A549 (cell line): Measurements from ENCODE around the gene PLEKHB1.

Experiments
- CBX8 ChIP-seq: fragments of 200-600 bp; sonication (generic); IDR thresholded peaks from 2 replicates; pipeline ENCODE4 v1.6.1; 2016
- CHD2 ChIP-seq: fragments of 150-350 bp; IDR thresholded peaks from 2 replicates; pipeline ENCODE4 v1.6.1; 2014; ENCODE audit warnings: low read length; ENCODE audit not compliant: partially characterized antibody
- CTCF ChIP-seq: fragments of >200 bp; sonication (Bioruptor Twin); formaldehyde crosslinking; IDR thresholded peaks from 3 replicates; pipeline ENCODE4 v1.5.1; 2016
- EP300 ChIP-seq, 2 experiments: fragments of >200 bp; sonication (Bioruptor Twin); formaldehyde crosslinking; IDR thresholded peaks; 2 replicates in 1 of 2; 3 replicates in 1 of 2; pipeline ENCODE4 v1.6.1; 2016 to 2017
- GATA3 ChIP-seq: IDR thresholded peaks from 2 replicates; pipeline ENCODE4 v1.6.1; 2012; ENCODE audit warnings: borderline replicate concordance
- HOXA7 ChIP-seq: fragments of 250-450 bp; sonication (Bioruptor Pico); IDR thresholded peaks from 2 replicates; pipeline ENCODE4 v1.5.0; 2020; ENCODE audit warnings: mild to moderate bottlenecking, moderate library complexity
- POLR2A ChIP-seq: IDR thresholded peaks from 2 replicates; pipeline ENCODE4 v1.6.1; 2012; ENCODE audit warnings: mild to moderate bottlenecking, low read length
- RAD21 ChIP-seq, 2 experiments: fragments of >200 bp in 1 of 2; sonication (Bioruptor Twin) in 1 of 2; formaldehyde crosslinking in 1 of 2; IDR thresholded peaks in 1 of 2; conservative IDR thresholded peaks in 1 of 2; 2 replicates in 1 of 2; 3 replicates in 1 of 2; pipeline ENCODE4 v1.6.1; 2012 to 2018; ENCODE audit warnings: inconsistent platforms in 1 of 2
- RNF2 ChIP-seq: fragments of 200-600 bp; sonication (generic); IDR thresholded peaks from 2 replicates; pipeline ENCODE4 v1.6.1; 2016; ENCODE audit warnings: low read depth, mild to moderate bottlenecking, antibody characterized with exemption, moderate library complexity, borderline replicate concordance
- TFCP2L1 ChIP-seq: fragments of 250-450 bp; sonication (Bioruptor Pico); IDR thresholded peaks from 2 replicates; pipeline ENCODE4 v1.5.0; 2021; ENCODE audit warnings: mild to moderate bottlenecking
- USF2 ChIP-seq: fragments of 450-650 bp; IDR thresholded peaks from 2 replicates; pipeline ENCODE4 v1.6.1; 2014; ENCODE audit warnings: antibody characterized with exemption
- TF ChIP-seq, protein P1 (sequence below): IDR thresholded peaks from 2 replicates; pipeline ENCODE4 v1.6.1; 2012; ENCODE audit warnings: low read depth, borderline replicate concordance
- TF ChIP-seq, protein P2 (sequence below): IDR thresholded peaks from 2 replicates; pipeline ENCODE4 v1.6.1; 2012

DNA sequence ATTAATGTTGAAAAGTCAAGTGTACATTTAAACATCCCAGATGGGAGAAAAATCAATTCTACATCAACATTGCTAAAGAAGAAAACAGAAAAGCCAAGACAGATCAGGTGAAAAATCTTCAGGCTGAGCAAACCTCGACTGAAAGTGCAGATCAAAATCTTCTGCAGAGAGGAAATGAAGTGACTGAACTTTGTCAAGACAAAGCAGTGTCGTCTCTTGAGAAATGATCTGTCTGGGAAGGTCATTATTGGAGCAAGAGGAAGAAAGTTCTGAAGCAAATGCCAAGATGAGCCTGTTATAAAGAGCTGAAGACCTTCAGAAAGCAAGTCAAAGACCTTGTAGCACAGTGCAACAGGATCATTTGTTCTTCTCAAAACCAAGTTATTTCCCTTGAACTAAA lies 5.8 kb upstream of the PLEKHB1 start:
- TF ChIP-seq, protein P1, sequence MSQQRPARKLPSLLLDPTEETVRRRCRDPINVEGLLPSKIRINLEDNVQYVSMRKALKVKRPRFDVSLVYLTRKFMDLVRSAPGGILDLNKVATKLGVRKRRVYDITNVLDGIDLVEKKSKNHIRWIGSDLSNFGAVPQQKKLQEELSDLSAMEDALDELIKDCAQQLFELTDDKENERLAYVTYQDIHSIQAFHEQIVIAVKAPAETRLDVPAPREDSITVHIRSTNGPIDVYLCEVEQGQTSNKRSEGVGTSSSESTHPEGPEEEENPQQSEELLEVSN, result no peak
- TF ChIP-seq CTCF (no peak), RAD21 (conservative IDR thresholded peaks at IDR 0.05 in 1 of 2, IDR thresholded peaks at IDR 0.05 in 1 of 2) (no peak), CHD2 (no peak), EP300 (IDR thresholded peaks at IDR 0.05) (no peak), CBX8 (no peak), GATA3 (no peak), RNF2 (no peak), TFCP2L1 (CRISPR knock-in tag) (no peak), POLR2A (no peak), HOXA7 (no peak), USF2 (no peak)
- TF ChIP-seq, protein P2, sequence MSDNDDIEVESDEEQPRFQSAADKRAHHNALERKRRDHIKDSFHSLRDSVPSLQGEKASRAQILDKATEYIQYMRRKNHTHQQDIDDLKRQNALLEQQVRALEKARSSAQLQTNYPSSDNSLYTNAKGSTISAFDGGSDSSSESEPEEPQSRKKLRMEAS, result no peak
